SK-N-SH (cell line): ENCODE measurements around the gene SLC22A4. TPM values are rescaled to one million over a fixed set of nuclear protein-coding genes. Genes with fewer than 3 reads are reported as not detected.

ENCODE experiments used
- CTCF ChIA-PET: fragments of 300-600, 350-600 bp; formaldehyde crosslinking; extraction: SDS; loops from one replicate; lab custom pipeline; 2021; lab: Yijun Ruan, JAX
- POLR2A ChIA-PET: fragments of 350-600 bp; sonication (Branson Sonifier 250); formaldehyde crosslinking; extraction: SDS; loops from one replicate; lab custom pipeline; 2020; ENCODE audit warnings: antibody characterized with exemption, inconsistent platforms; lab: Yijun Ruan, JAX
- DNase-seq: peaks from one replicate; pipeline ENCODE4 v3.0.0; 2012
- H2AFZ ChIP-seq: fragments of 200-600 bp; sonication (generic); 2 replicates; pipeline ENCODE4 v1.8.1; 2016; ENCODE audit warnings: antibody characterized with exemption, mild to moderate bottlenecking, low read depth
- H3F3A ChIP-seq: fragments of 200-600 bp; sonication (generic); replicated peaks from 2 replicates; pipeline ENCODE3; 2016; ENCODE audit warnings: antibody characterized with exemption, mild to moderate bottlenecking; ENCODE audit not compliant: insufficient read depth
- H3K27ac ChIP-seq, 2 experiments: fragments of 200-500 bp in 1 of 2; fragments of 200-600 bp in 1 of 2; sonication (Bioruptor generic) in 1 of 2; sonication (generic), shearing (Covaris generic) in 1 of 2; 2 replicates each; pipeline versions ENCODE4 v1.5.1 to v1.6.1; 2014 to 2016; ENCODE audit warnings: low read depth in 2 of 2, inconsistent platforms in 1 of 2, low read length in 1 of 2, mild to moderate bottlenecking in 1 of 2, mixed read lengths in 1 of 2
- H3K27me3 ChIP-seq: fragments of 200-600 bp; sonication (generic), shearing (Covaris generic); 2 replicates; pipeline ENCODE4 v1.6.1; 2016; ENCODE audit warnings: mixed run types; ENCODE audit not compliant: insufficient read depth
- H3K36me3 ChIP-seq, 2 experiments: fragments of 200-500 bp in 1 of 2; fragments of 200-600 bp in 1 of 2; sonication (Bioruptor generic) in 1 of 2; sonication (generic) in 1 of 2; replicated peaks in 1 of 2; 2 replicates each; pipeline versions ENCODE3 to v1.5.1; 2014 to 2016; ENCODE audit warnings: low read length in 1 of 2, mild to moderate bottlenecking in 1 of 2; ENCODE audit not compliant: insufficient read depth in 2 of 2, control insufficient read depth in 1 of 2
- H3K4me1 ChIP-seq, 2 experiments: fragments of 200-500 bp in 1 of 2; fragments of 200-600 bp in 1 of 2; sonication (Bioruptor generic) in 1 of 2; sonication (generic), shearing (Covaris generic) in 1 of 2; 2 replicates each; pipeline versions ENCODE4 v1.5.1 to v1.6.1; 2014 to 2016; ENCODE audit warnings: low read depth in 1 of 2, low read length in 1 of 2, mixed run types in 1 of 2; ENCODE audit not compliant: insufficient read depth in 2 of 2, control insufficient read depth in 1 of 2
- H3K4me2 ChIP-seq: fragments of 200-600 bp; sonication (generic), shearing (Covaris generic); 2 replicates; pipeline ENCODE4 v1.6.1; 2017; ENCODE audit warnings: mixed run types
- H3K4me3 ChIP-seq, 2 experiments: fragments of 200-500 bp in 1 of 2; fragments of 200-600 bp in 1 of 2; sonication (Bioruptor generic) in 1 of 2; sonication (generic), shearing (Covaris generic) in 1 of 2; 2 replicates each; pipeline versions ENCODE4 v1.5.1 to v1.8.1; 2014 to 2016; ENCODE audit warnings: low read depth in 2 of 2, inconsistent platforms in 1 of 2, low read length in 1 of 2, mild to moderate bottlenecking in 1 of 2, mixed read lengths in 1 of 2, moderate library complexity in 1 of 2
- H3K79me2 ChIP-seq: fragments of 200-600 bp; sonication (generic); 2 replicates; pipeline ENCODE4 v1.8.1; 2017; ENCODE audit warnings: mild to moderate bottlenecking; ENCODE audit not compliant: insufficient read depth
- H3K9ac ChIP-seq: fragments of 200-600 bp; sonication (generic); 2 replicates; pipeline ENCODE4 v1.6.1; 2017; ENCODE audit warnings: mixed run types
- H3K9me2 ChIP-seq: fragments of 200-600 bp; sonication (generic); 2 replicates; pipeline ENCODE4 v1.6.1; 2017; ENCODE audit warnings: mixed run types
- H3K9me3 ChIP-seq: fragments of 200-600 bp; sonication (generic); 2 replicates; pipeline ENCODE4 v1.6.1; 2017; ENCODE audit warnings: mixed run types, mild to moderate bottlenecking, moderate library complexity
- H4K20me1 ChIP-seq: fragments of 200-600 bp; sonication (generic); 2 replicates; pipeline ENCODE4 v1.6.1; 2017; ENCODE audit warnings: mild to moderate bottlenecking, mixed run types; ENCODE audit not compliant: insufficient read depth
- CHD2 ChIP-seq: fragments of 150-350 bp; IDR thresholded peaks from 2 replicates; pipeline ENCODE4 v1.6.1; 2018; ENCODE audit warnings: low read length; ENCODE audit not compliant: partially characterized antibody
- FOSL2 ChIP-seq: IDR thresholded peaks from 2 replicates; pipeline ENCODE4 v1.4.0; 2012; ENCODE audit warnings: low read depth, mild to moderate bottlenecking, moderate library complexity, borderline replicate concordance
- MEF2A ChIP-seq: IDR thresholded peaks from 2 replicates; pipeline ENCODE4 v1.4.0; 2012; ENCODE audit warnings: low read depth, borderline replicate concordance
- MXI1 ChIP-seq: IDR thresholded peaks from 2 replicates; pipeline ENCODE4 v1.6.1; 2012; ENCODE audit warnings: mild to moderate bottlenecking, low read depth, low read length, improper control_type of control experiment
- YY1 ChIP-seq: IDR thresholded peaks from 2 replicates; pipeline ENCODE4 v1.4.0; 2012; ENCODE audit warnings: low read depth, mild to moderate bottlenecking
- WGBS: methylation state at CpG from one replicate; pipeline ENCODE4 v1.1.6; 2017; ENCODE audit warnings: low lambda C conversion rate; 5-methylcytosine and 5-hydroxymethylcytosine counted together
- polyA plus RNA-seq, 3 experiments: library from polyadenylated mRNA; depleted of rRNA; stranded (reverse); fragments of >200 nt; gene quantifications; 2 replicates each; pipeline ENCODE4 v1.2.3, GENCODE V29; 2012
- TF ChIP-seq, protein P1 (sequence below): IDR thresholded peaks from 2 replicates; pipeline ENCODE4 v1.4.0; 2012; ENCODE audit warnings: low read depth, borderline replicate concordance
- TF ChIP-seq, protein P2 (sequence below): IDR thresholded peaks from 2 replicates; pipeline ENCODE4; 2012

SLC22A4 gene
- polyA plus RNA-seq, 1 of the 3 experiments (the other 2 are of a cell fraction) = 3.3 TPM

DNA sequence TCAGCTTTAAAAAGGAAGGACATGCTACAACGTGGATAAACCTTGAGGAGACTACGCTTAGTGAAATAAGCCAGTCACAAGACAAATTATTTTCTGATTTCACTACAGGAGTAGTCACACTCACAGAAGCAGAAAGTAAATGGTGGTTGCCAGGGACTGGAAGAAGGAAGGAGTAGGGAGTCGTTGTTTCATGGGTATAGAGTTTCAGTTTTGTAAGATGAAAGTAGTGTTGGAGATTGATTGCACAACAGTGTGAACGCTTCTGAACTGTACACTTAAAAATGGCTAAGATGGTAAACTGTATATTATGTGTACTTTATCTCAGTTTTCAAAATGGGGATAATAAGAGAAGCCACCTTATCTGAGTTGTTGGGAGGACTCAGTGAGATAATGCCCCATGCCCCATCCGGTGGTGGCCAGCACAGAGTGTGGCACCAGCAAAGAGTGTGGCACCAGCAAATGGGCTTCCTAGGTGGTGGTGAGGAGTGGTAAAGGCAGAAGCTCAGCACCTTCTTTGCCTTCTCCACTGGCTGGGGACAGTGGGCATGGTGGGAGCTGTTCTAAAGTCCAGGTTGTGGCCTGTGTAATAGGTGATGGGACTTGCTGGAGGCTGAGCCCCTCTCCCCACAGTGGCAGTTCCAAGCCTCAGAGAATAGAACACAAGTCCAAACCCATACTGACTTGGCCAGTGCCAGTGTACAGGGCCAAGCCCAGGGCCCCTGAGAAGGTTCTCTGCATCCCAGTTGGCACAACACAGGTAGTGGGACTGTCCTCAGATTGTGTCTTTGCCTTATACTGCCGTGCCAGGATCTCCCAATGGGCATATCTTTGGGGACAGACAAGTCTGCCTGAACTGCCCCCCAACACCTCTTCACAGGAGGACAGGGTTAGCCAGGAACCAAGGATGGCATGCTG lies 4.4 kb downstream of the SLC22A4 start:
- ChIA-PET POLR2A (no interaction called here), CTCF (no interaction called here)
- H3K4me3 ChIP-seq = no peak overlapping the region
- 88% methylated on average over 6 of the region's 6 CpGs for WGBS
- no peak for DNase-seq
- H4K20me1 ChIP-seq = no peaks in the 10 kb centered on the region
- no peaks in the 10 kb centered on the region for H3K9me2 ChIP-seq
- H3K27me3 ChIP-seq = no peaks in the 10 kb centered on the region
- no peaks in the 10 kb centered on the region for H3K9me3 ChIP-seq
- H3K9ac ChIP-seq = no peak overlapping the region
- peaks cover 27% of the 10 kb centered on the region for H3K79me2 ChIP-seq
- no peak overlapping the region for H3K27ac ChIP-seq
- H3K4me2 ChIP-seq = no peak overlapping the region
- H3K36me3 ChIP-seq = no peaks in the 10 kb centered on the region
- H2AFZ ChIP-seq = no peak overlapping the region
- peaks cover 4% of the 10 kb centered on the region for H3F3A ChIP-seq
- H3K4me1 ChIP-seq = peaks cover 9 to 27% of the 10 kb centered on the region in 2 experiments; a peak in 1 of 4 replicates
- TF ChIP-seq MXI1 (no peak), CHD2 (no peak), FOSL2 (no peak), YY1 (no peak)
- TF ChIP-seq, protein P1, sequence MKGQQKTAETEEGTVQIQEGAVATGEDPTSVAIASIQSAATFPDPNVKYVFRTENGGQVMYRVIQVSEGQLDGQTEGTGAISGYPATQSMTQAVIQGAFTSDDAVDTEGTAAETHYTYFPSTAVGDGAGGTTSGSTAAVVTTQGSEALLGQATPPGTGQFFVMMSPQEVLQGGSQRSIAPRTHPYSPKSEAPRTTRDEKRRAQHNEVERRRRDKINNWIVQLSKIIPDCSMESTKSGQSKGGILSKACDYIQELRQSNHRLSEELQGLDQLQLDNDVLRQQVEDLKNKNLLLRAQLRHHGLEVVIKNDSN = no peak

DNA sequence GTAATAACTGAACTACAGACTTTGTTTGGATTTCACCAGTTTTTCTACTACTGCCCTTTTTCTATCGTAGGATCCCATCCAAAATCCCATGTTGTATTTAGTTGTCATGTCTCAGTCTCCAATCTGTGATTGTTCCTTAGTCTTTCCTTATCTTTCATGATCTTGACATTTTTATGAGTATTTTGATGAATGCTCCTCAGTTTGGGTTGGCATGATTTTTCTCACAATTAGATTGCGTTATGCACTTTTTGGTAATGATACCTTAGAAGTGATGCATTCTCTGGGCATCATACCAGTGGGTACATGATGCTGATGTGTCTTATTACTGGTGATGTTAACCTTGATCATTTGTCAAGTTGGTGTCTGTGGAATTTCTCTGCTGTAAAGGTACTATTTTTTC lies 5.7 kb downstream of the SLC22A4 start:
- TF ChIP-seq, protein P2, sequence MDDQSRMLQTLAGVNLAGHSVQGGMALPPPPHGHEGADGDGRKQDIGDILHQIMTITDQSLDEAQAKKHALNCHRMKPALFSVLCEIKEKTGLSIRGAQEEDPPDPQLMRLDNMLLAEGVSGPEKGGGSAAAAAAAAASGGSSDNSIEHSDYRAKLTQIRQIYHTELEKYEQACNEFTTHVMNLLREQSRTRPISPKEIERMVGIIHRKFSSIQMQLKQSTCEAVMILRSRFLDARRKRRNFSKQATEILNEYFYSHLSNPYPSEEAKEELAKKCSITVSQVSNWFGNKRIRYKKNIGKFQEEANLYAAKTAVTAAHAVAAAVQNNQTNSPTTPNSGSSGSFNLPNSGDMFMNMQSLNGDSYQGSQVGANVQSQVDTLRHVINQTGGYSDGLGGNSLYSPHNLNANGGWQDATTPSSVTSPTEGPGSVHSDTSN = peak; percentile 37; the same call in 1 of the 2 replicates
- TF ChIP-seq MEF2A = no peak
- Histone ChIP-seq H3K27me3 (no peaks in the 10 kb centered on the region), H3F3A (no peaks in the 10 kb centered on the region), H3K79me2 (peaks cover 27% of the 10 kb centered on the region), H3K9me3 (no peaks in the 10 kb centered on the region), H3K36me3 (peaks cover 0 to 1% of the 10 kb centered on the region in 2 experiments), H3K4me3 (no peak overlapping the region), H3K27ac (no peak overlapping the region), H2AFZ (no peak overlapping the region), H3K4me2 (no peak overlapping the region), H3K9me2 (no peaks in the 10 kb centered on the region), H4K20me1 (no peaks in the 10 kb centered on the region), H3K4me1 (peaks cover 9 to 21% of the 10 kb centered on the region in 2 experiments; a peak in 1 of 4 replicates), H3K9ac (no peak overlapping the region)
- ChIA-PET POLR2A (no interaction called here), CTCF (interaction anchor here (0.6 to 1.0 kb wide), 3 partner anchors 9 to 75 kb away, joined by 3 to 4 read pairs (median 3); no protein-coding TSS in a partner anchor)
- 86% methylated on average over 2 of the region's 2 CpGs for WGBS
- no peak for DNase-seq
